ENCODE results near the gene TADA3.

TADA3 gene

GRCh38 chr3:9818666-9819335, 26.5 kb upstream of the TADA3 start:
- H3K4me1 Mint-ChIP-seq (ENCODE audit: low read depth), result no peaks in the 10 kb centered on the region
- H3K27ac Mint-ChIP-seq, result no peak overlapping the region
- no peaks in the 10 kb centered on the region for H3K27me3 Mint-ChIP-seq
- H3K36me3 Mint-ChIP-seq (ENCODE audit: low read depth), result peaks cover 6% of the 10 kb centered on the region
- H3K9me3 Mint-ChIP-seq, result no peaks in the 10 kb centered on the region
- H3K4me3 Mint-ChIP-seq, result no peak overlapping the region

GRCh38 chr3:9817436-9817835, 25.2 kb upstream of the TADA3 start:
- H3K27ac Mint-ChIP-seq, result no peak overlapping the region

GRCh38 chr3:9815986-9816385, 23.7 kb upstream of the TADA3 start:
- H3K4me1 Mint-ChIP-seq (ENCODE audit: low read depth), result no peaks in the 10 kb centered on the region
- H3K36me3 Mint-ChIP-seq (ENCODE audit: low read depth), result peaks cover 16% of the 10 kb centered on the region
- H3K27me3 Mint-ChIP-seq, result no peaks in the 10 kb centered on the region
- H3K4me3 Mint-ChIP-seq, result no peak overlapping the region
- H3K27ac Mint-ChIP-seq, result no peak overlapping the region
- H3K9me3 Mint-ChIP-seq, result no peaks in the 10 kb centered on the region

More at GRCh38 chr3:9817436-9817835, 25.2 kb upstream of the TADA3 start:
- Mint-ChIP-seq H3K27me3 (no peaks in the 10 kb centered on the region), H3K4me3 (no peak overlapping the region), H3K9me3 (no peaks in the 10 kb centered on the region), H3K36me3 (ENCODE audit: low read depth) (peaks cover 12% of the 10 kb centered on the region), H3K4me1 (ENCODE audit: low read depth) (no peaks in the 10 kb centered on the region)

GRCh38 chr3:9812870-9813483, 20.7 kb upstream of the TADA3 start:
- Mint-ChIP-seq H3K9me3 (no peaks in the 10 kb centered on the region), H3K4me3 (no peak overlapping the region), H3K27ac (no peak overlapping the region), H3K27me3 (no peaks in the 10 kb centered on the region), H3K36me3 (ENCODE audit: low read depth) (peaks cover 15% of the 10 kb centered on the region), H3K4me1 (ENCODE audit: low read depth) (peaks cover 25% of the 10 kb centered on the region)

GRCh38 chr3:9810846-9811245, 18.6 kb upstream of the TADA3 start:
- Mint-ChIP-seq H3K27me3 (no peaks in the 10 kb centered on the region), H3K27ac (peak overlapping the region; percentile 69), H3K4me3 (peak overlapping the region; percentile 12), H3K4me1 (ENCODE audit: low read depth) (peaks cover 31% of the 10 kb centered on the region), H3K36me3 (ENCODE audit: low read depth) (peaks cover 26% of the 10 kb centered on the region), H3K9me3 (no peaks in the 10 kb centered on the region)

- peak overlapping the region; percentile 12 for H3K4me3 Mint-ChIP-seq
- H3K4me1 Mint-ChIP-seq (ENCODE audit: low read depth), result peaks cover 31% of the 10 kb centered on the region
- H3K36me3 Mint-ChIP-seq (ENCODE audit: low read depth), result peaks cover 29% of the 10 kb centered on the region
- H3K9me3 Mint-ChIP-seq, result no peaks in the 10 kb centered on the region
- no peaks in the 10 kb centered on the region for H3K27me3 Mint-ChIP-seq
- H3K27ac Mint-ChIP-seq, result peak overlapping the region; percentile 69
Observed at GRCh38 chr3:9810433-9810770, 18.1 kb upstream of the TADA3 start.

GRCh38 chr3:9809615-9810432, 17.6 kb upstream of the TADA3 start, which contains the start of gene TTLL3:
TSS of gene TTLL3 (plus strand) at chr3:9810262. CDS start at chr3:9810662, 400 bp downstream.
- H3K27me3 Mint-ChIP-seq, result no peaks in the 10 kb centered on the region
- peaks cover 31% of the 10 kb centered on the region for H3K4me1 Mint-ChIP-seq (ENCODE audit: low read depth)
- peaks cover 35% of the 10 kb centered on the region for H3K36me3 Mint-ChIP-seq (ENCODE audit: low read depth)
- peak within 1 kb of the TSS; percentile 89 for H3K27ac Mint-ChIP-seq
- no peaks in the 10 kb centered on the region for H3K9me3 Mint-ChIP-seq
- H3K4me3 Mint-ChIP-seq, result peak within 1 kb of the TSS; percentile 79

GRCh38 chr3:9809239-9809614, 17.0 kb upstream of the TADA3 start:
- peaks cover 31% of the 10 kb centered on the region for H3K4me1 Mint-ChIP-seq (ENCODE audit: low read depth)
- peaks cover 41% of the 10 kb centered on the region for H3K36me3 Mint-ChIP-seq (ENCODE audit: low read depth)
- H3K4me3 Mint-ChIP-seq, result peak overlapping the region; percentile 79
- H3K9me3 Mint-ChIP-seq, result no peaks in the 10 kb centered on the region
- no peaks in the 10 kb centered on the region for H3K27me3 Mint-ChIP-seq
- peak overlapping the region; percentile 89 for H3K27ac Mint-ChIP-seq

GRCh38 chr3:9808345-9809037, 16.2 kb upstream of the TADA3 start:
- H3K36me3 Mint-ChIP-seq (ENCODE audit: low read depth), result peaks cover 47% of the 10 kb centered on the region
- H3K4me3 Mint-ChIP-seq, result peak overlapping the region; percentile 79
- no peaks in the 10 kb centered on the region for H3K9me3 Mint-ChIP-seq
- H3K4me1 Mint-ChIP-seq (ENCODE audit: low read depth), result peaks cover 31% of the 10 kb centered on the region
- no peaks in the 10 kb centered on the region for H3K27me3 Mint-ChIP-seq
- peak overlapping the region; percentile 89 for H3K27ac Mint-ChIP-seq

GRCh38 chr3:9807981-9808344, 15.7 kb upstream of the TADA3 start:
- H3K9me3 Mint-ChIP-seq, result no peaks in the 10 kb centered on the region
- H3K27ac Mint-ChIP-seq, result peak overlapping the region; percentile 89
- no peak overlapping the region for H3K4me3 Mint-ChIP-seq
- no peaks in the 10 kb centered on the region for H3K27me3 Mint-ChIP-seq
- H3K36me3 Mint-ChIP-seq (ENCODE audit: low read depth), result peaks cover 48% of the 10 kb centered on the region
- H3K4me1 Mint-ChIP-seq (ENCODE audit: low read depth), result peaks cover 36% of the 10 kb centered on the region

GRCh38 chr3:9806688-9807589, 14.7 kb upstream of the TADA3 start:
- Mint-ChIP-seq H3K4me3 (no peak overlapping the region), H3K27me3 (no peaks in the 10 kb centered on the region), H3K27ac (peak overlapping the region; percentile 81), H3K9me3 (no peaks in the 10 kb centered on the region), H3K4me1 (ENCODE audit: low read depth) (peaks cover 36% of the 10 kb centered on the region), H3K36me3 (ENCODE audit: low read depth) (peaks cover 50% of the 10 kb centered on the region)

GRCh38 chr3:9806137-9806536, 13.9 kb upstream of the TADA3 start:
- H3K27ac Mint-ChIP-seq, result peak overlapping the region; percentile 31
- no peak overlapping the region for H3K4me3 Mint-ChIP-seq
- H3K27me3 Mint-ChIP-seq, result no peaks in the 10 kb centered on the region
- H3K36me3 Mint-ChIP-seq (ENCODE audit: low read depth), result peaks cover 48% of the 10 kb centered on the region
- H3K9me3 Mint-ChIP-seq, result no peaks in the 10 kb centered on the region
- peaks cover 36% of the 10 kb centered on the region for H3K4me1 Mint-ChIP-seq (ENCODE audit: low read depth)

- no peak overlapping the region for H3K27ac Mint-ChIP-seq
- peaks cover 57% of the 10 kb centered on the region for H3K36me3 Mint-ChIP-seq (ENCODE audit: low read depth)
- no peaks in the 10 kb centered on the region for H3K27me3 Mint-ChIP-seq
- H3K9me3 Mint-ChIP-seq, result no peaks in the 10 kb centered on the region
- H3K4me1 Mint-ChIP-seq (ENCODE audit: low read depth), result peaks cover 30% of the 10 kb centered on the region
- H3K4me3 Mint-ChIP-seq, result no peak overlapping the region
Observed at GRCh38 chr3:9804996-9805395, 12.7 kb upstream of the TADA3 start.

GRCh38 chr3:9803494-9803893, 11.2 kb upstream of the TADA3 start:
- H3K27ac Mint-ChIP-seq, result peak overlapping the region; percentile 57
- peaks cover 69% of the 10 kb centered on the region for H3K36me3 Mint-ChIP-seq (ENCODE audit: low read depth)
- peaks cover 17% of the 10 kb centered on the region for H3K4me1 Mint-ChIP-seq (ENCODE audit: low read depth)
- no peaks in the 10 kb centered on the region for H3K27me3 Mint-ChIP-seq
- no peaks in the 10 kb centered on the region for H3K9me3 Mint-ChIP-seq
- H3K4me3 Mint-ChIP-seq, result no peak overlapping the region

All from stimulated activated naive CD8-positive, alpha-beta T cell treated with anti-CD3 and anti-CD28 coated beads, Interleukin-15, Interleukin-2, amounts not matched to agents 100 ng/mL and 50 ng/mL, for 24 hours (primary cell).